Mesendoderm (in vitro differentiated cells): ENCODE data around the gene HSP90AB1.

Experiments
- DNase-seq: peaks from one replicate; pipeline ENCODE4 v3.0.0; 2013
- H2AK5ac ChIP-seq: 2 replicates; pipeline ENCODE4 v1.6.1; 2013; ENCODE audit warnings: low read length, inconsistent platforms
- H2BK120ac ChIP-seq: 2 replicates; pipeline ENCODE4 v1.6.1; 2013; ENCODE audit warnings: low read depth, mild to moderate bottlenecking, low read length, moderate library complexity, mixed read lengths
- H2BK15ac ChIP-seq: replicated peaks from 2 replicates; pipeline ENCODE4 v1.6.1; 2013; ENCODE audit warnings: low read depth, mild to moderate bottlenecking, moderate library complexity
- H2BK5ac ChIP-seq: 2 replicates; pipeline ENCODE4 v1.6.1; 2013; ENCODE audit warnings: low read length, inconsistent platforms
- H3K18ac ChIP-seq: 2 replicates; pipeline ENCODE4 v1.6.1; 2013; ENCODE audit warnings: mild to moderate bottlenecking, low read length, mixed read lengths
- H3K23ac ChIP-seq: one replicate; pipeline ENCODE4 v1.6.1; 2013; ENCODE audit warnings: low read length
- H3K27ac ChIP-seq: 2 replicates; pipeline ENCODE4 v1.5.1; 2013; ENCODE audit warnings: low read depth, mild to moderate bottlenecking, inconsistent platforms, low read length, moderate library complexity
- H3K27me3 ChIP-seq: 2 replicates; pipeline ENCODE4 v1.6.1; 2013; ENCODE audit warnings: low read length, control low read depth, mild to moderate bottlenecking, inconsistent platforms; ENCODE audit not compliant: insufficient read depth, poor library complexity
- H3K36me3 ChIP-seq: 2 replicates; pipeline ENCODE4 v1.6.1; 2013; ENCODE audit warnings: low read length, inconsistent platforms; ENCODE audit not compliant: control insufficient read depth, insufficient read depth
- H3K4ac ChIP-seq: one replicate; pipeline ENCODE4 v1.6.1; 2013; ENCODE audit warnings: low read depth, mild to moderate bottlenecking, low read length, moderate library complexity
- H3K4me1 ChIP-seq: 2 replicates; pipeline ENCODE4 v1.6.1; 2013; ENCODE audit warnings: low read depth, low read length, inconsistent platforms; ENCODE audit not compliant: control insufficient read depth
- H3K4me2 ChIP-seq: 2 replicates; pipeline ENCODE4 v1.6.1; 2013; ENCODE audit warnings: low read length
- H3K4me3 ChIP-seq: 2 replicates; pipeline ENCODE4 v1.5.1; 2013; ENCODE audit warnings: mild to moderate bottlenecking, low read length
- H3K56ac ChIP-seq: one replicate; pipeline ENCODE4 v1.6.1; 2013; ENCODE audit warnings: low read length
- H3K79me1 ChIP-seq: 2 replicates; pipeline ENCODE4 v1.6.1; 2013; ENCODE audit warnings: low read length, inconsistent platforms
- H3K79me2 ChIP-seq: 2 replicates; pipeline ENCODE4 v1.6.1; 2013; ENCODE audit warnings: mild to moderate bottlenecking, low read length; ENCODE audit not compliant: control insufficient read depth, insufficient read depth
- H3K9ac ChIP-seq: 2 replicates; pipeline ENCODE4 v1.6.1; 2013; ENCODE audit warnings: low read length, inconsistent platforms
- H4K5ac ChIP-seq: one replicate; pipeline ENCODE4 v1.6.1; 2013; ENCODE audit warnings: low read length
- H4K8ac ChIP-seq: one replicate; pipeline ENCODE4 v1.6.1; 2013; ENCODE audit warnings: low read depth, mild to moderate bottlenecking, control low read depth, low read length, moderate library complexity
- WGBS: extraction: QIAGEN DNeasy Blood & Tissue Kit; methylation state at CpG from one replicate; pipeline ENCODE4 v1.1.7; 2013; ENCODE audit warnings: low lambda C conversion rate, missing lambda C conversion rate; ENCODE audit not compliant: insufficient coverage; ENCODE audit errors: extremely low coverage; 5-methylcytosine and 5-hydroxymethylcytosine counted together

HSP90AB1 gene

GRCh38 chr6:44245912-44246662 lies 814 bp upstream of the HSP90AB1 start:
- no CpG with 5 or more reads among the region's 62 CpGs for WGBS
- peak overlapping the region; percentile 88 for H3K4me3 ChIP-seq
- peak overlapping the region; percentile 86 for H2BK5ac ChIP-seq
- H2BK15ac ChIP-seq = no peak overlapping the region
- H4K5ac ChIP-seq = no peak overlapping the region
- peaks cover 11% of the 10 kb centered on the region for H3K79me1 ChIP-seq
- peak overlapping the region; percentile 88 for H3K4ac ChIP-seq
- no peak overlapping the region for H2AK5ac ChIP-seq
- peaks cover 45% of the 10 kb centered on the region for H3K79me2 ChIP-seq
- peaks cover 11% of the 10 kb centered on the region for H3K4me1 ChIP-seq
- no peaks in the 10 kb centered on the region for H3K27me3 ChIP-seq
- H3K9ac ChIP-seq = peak overlapping the region; percentile 95
- no peak overlapping the region for H4K8ac ChIP-seq
- H3K4me2 ChIP-seq = peak overlapping the region; percentile 91
- H3K56ac ChIP-seq = peak overlapping the region; percentile 99
- H2BK120ac ChIP-seq = peak overlapping the region; percentile 69
- peaks cover 23% of the 10 kb centered on the region for H3K36me3 ChIP-seq
- H3K23ac ChIP-seq = peak overlapping the region; percentile 96
- peak overlapping the region; percentile 92 for H3K18ac ChIP-seq
- DNase-seq = peak; percentile 98
- peak overlapping the region; percentile 78 for H3K27ac ChIP-seq

- Histone ChIP-seq H4K8ac (no peak overlapping the region), H3K4me3 (peak overlapping the region; percentile 100), H4K5ac (peak overlapping the region; percentile 45), H3K18ac (peak overlapping the region; percentile 69), H3K4me2 (peak overlapping the region; percentile 23), H3K79me2 (peaks cover 53% of the 10 kb centered on the region), H3K9ac (peak overlapping the region; percentile 100), H3K4me1 (peaks cover 11% of the 10 kb centered on the region), H2BK15ac (no peak overlapping the region), H3K56ac (peak overlapping the region; percentile 100), H3K27me3 (no peaks in the 10 kb centered on the region), H3K79me1 (peaks cover 17% of the 10 kb centered on the region), H3K23ac (peak overlapping the region; percentile 57), H3K27ac (peak overlapping the region; percentile 58), H2BK120ac (peak overlapping the region; percentile 33), H2AK5ac (peak overlapping the region; percentile 87), H3K4ac (peak overlapping the region; percentile 87), H3K36me3 (peaks cover 30% of the 10 kb centered on the region), H2BK5ac (peak overlapping the region; percentile 64)
- WGBS = no CpG with 5 or more reads among the region's 52 CpGs
- DNase-seq = peak; percentile 88
These were observed 719 bp downstream of the HSP90AB1 start for GRCh38 chr6:44247338-44248302.

DNA sequence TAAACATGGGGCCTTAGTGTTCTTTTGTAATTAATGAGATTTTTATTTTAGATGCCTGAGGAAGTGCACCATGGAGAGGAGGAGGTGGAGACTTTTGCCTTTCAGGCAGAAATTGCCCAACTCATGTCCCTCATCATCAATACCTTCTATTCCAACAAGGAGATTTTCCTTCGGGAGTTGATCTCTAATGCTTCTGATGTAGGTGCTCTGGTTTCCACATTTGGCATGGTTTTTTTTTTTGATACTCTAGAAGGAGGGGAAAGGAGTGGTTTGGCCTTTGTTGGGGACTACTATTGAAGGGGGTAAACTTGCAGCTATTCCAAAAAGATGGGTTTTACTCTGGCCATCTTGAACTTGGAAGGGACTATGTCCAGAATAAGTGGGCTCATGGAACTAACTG lies 1.7 kb downstream of the HSP90AB1 start:
- Histone ChIP-seq H3K79me2 (peaks cover 53% of the 10 kb centered on the region), H3K36me3 (peaks cover 36% of the 10 kb centered on the region), H3K79me1 (peaks cover 17% of the 10 kb centered on the region), H3K56ac (peak overlapping the region; percentile 76), H3K23ac (no peak overlapping the region), H2BK120ac (no peak overlapping the region), H3K4me3 (peak overlapping the region; percentile 100), H3K27me3 (no peaks in the 10 kb centered on the region), H2AK5ac (no peak overlapping the region), H3K27ac (no peak overlapping the region), H2BK5ac (no peak overlapping the region), H3K4ac (no peak overlapping the region), H4K5ac (no peak overlapping the region), H3K4me2 (peak overlapping the region; percentile 49), H2BK15ac (no peak overlapping the region), H3K18ac (no peak overlapping the region), H3K4me1 (peaks cover 11% of the 10 kb centered on the region), H3K9ac (peak overlapping the region; percentile 100), H4K8ac (no peak overlapping the region)
- no CpG with 5 or more reads among the region's 1 CpG for WGBS
- DNase-seq = no peak

- Histone ChIP-seq H3K27ac (no peak overlapping the region), H4K8ac (no peak overlapping the region), H3K79me1 (peaks cover 17% of the 10 kb centered on the region), H3K79me2 (peaks cover 53% of the 10 kb centered on the region), H2BK120ac (no peak overlapping the region), H3K4me2 (peak overlapping the region; percentile 49), H2BK15ac (no peak overlapping the region), H3K9ac (peak overlapping the region; percentile 100), H3K23ac (no peak overlapping the region), H2AK5ac (no peak overlapping the region), H3K4me1 (peaks cover 11% of the 10 kb centered on the region), H4K5ac (no peak overlapping the region), H3K36me3 (peaks cover 40% of the 10 kb centered on the region), H2BK5ac (no peak overlapping the region), H3K18ac (no peak overlapping the region), H3K4ac (no peak overlapping the region), H3K27me3 (no peaks in the 10 kb centered on the region), H3K4me3 (peak overlapping the region; percentile 100), H3K56ac (peak overlapping the region; percentile 76)
- no CpG with 5 or more reads among the region's 9 CpGs for WGBS
- no peak for DNase-seq
These were observed 2.3 kb downstream of the HSP90AB1 start for GRCh38 chr6:44249082-44249748.

- Histone ChIP-seq H2BK120ac (no peak overlapping the region), H3K4ac (no peak overlapping the region), H3K4me3 (no peak overlapping the region), H3K23ac (no peak overlapping the region), H4K8ac (no peak overlapping the region), H3K27me3 (no peaks in the 10 kb centered on the region), H3K9ac (peak overlapping the region; percentile 100), H3K4me1 (peaks cover 11% of the 10 kb centered on the region), H3K56ac (peak overlapping the region; percentile 54), H3K4me2 (peak overlapping the region; percentile 21), H4K5ac (no peak overlapping the region), H2BK5ac (no peak overlapping the region), H3K79me1 (peaks cover 17% of the 10 kb centered on the region), H2BK15ac (no peak overlapping the region), H3K27ac (no peak overlapping the region), H3K18ac (no peak overlapping the region), H2AK5ac (no peak overlapping the region), H3K36me3 (peaks cover 45% of the 10 kb centered on the region), H3K79me2 (peaks cover 53% of the 10 kb centered on the region)
- no peak for DNase-seq
- WGBS = 100% methylated on average over 1 of the region's 6 CpGs
These were observed 3.3 kb downstream of the HSP90AB1 start for GRCh38 chr6:44250067-44250717.
